HG03342 (cell line): ENCODE data around the gene ITGA2.
A peak's percentile ranks its signal among the peaks of the same experiment; 100 is the strongest.
"Not testable (repeated sequence)": the region's sequence is repeated elsewhere in the genome, so short reads cannot be mapped to it uniquely, and the experiment has no call there.

Source experiments
- ATAC-seq: cut with Tn5 transposase; IDR thresholded peaks from one replicate; pipeline ENCODE4 v1.9.1; 2021; ENCODE audit warnings: mild to moderate bottlenecking, moderate library complexity; ENCODE audit not compliant: unreplicated experiment

The ITGA2 gene

GRCh38 chr5:53095217-53095616 is 106.1 kb downstream of the ITGA2 start:
- ATAC-seq, result no peak

DNA sequence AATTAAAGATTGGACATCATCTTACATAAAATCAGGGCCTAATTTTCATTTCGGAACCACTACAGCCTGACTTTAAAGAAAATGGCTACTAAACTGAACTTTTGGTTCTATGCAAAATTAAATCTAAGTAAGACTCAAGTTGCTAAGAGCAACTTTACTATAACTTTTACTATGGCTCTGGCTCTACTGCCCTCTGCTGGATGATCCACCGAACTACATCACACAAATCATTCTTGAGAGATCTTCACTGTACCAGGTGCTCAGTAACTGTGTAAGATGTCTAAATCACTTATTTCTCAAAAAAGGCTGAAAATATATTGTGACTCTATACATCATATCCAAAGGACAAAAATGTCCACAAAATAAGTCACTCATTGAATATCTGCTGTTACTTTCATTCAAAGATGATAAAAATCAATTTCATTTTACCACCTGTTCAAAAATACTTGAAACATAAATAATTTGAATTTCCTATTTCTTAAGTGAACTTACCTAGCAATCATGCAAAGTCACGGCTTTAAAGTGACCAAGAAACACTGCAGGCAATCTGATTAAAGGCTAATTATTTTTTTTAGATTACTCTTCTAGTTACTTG is 106.9 kb downstream of the ITGA2 start:
- peak; percentile 75 for ATAC-seq

GRCh38 chr5:53099546-53099945 is 110.4 kb downstream of the ITGA2 start:
- ATAC-seq, result no peak

- ATAC-seq, result no peak
Observed at GRCh38 chr5:53100606-53101005, 111.5 kb downstream of the ITGA2 start.

GRCh38 chr5:53105611-53106300 is 116.6 kb downstream of the ITGA2 start:
- ATAC-seq, result no peak

- ATAC-seq, result peak; percentile 9
Observed at GRCh38 chr5:53109056-53109442, 119.9 kb downstream of the ITGA2 start.

DNA sequence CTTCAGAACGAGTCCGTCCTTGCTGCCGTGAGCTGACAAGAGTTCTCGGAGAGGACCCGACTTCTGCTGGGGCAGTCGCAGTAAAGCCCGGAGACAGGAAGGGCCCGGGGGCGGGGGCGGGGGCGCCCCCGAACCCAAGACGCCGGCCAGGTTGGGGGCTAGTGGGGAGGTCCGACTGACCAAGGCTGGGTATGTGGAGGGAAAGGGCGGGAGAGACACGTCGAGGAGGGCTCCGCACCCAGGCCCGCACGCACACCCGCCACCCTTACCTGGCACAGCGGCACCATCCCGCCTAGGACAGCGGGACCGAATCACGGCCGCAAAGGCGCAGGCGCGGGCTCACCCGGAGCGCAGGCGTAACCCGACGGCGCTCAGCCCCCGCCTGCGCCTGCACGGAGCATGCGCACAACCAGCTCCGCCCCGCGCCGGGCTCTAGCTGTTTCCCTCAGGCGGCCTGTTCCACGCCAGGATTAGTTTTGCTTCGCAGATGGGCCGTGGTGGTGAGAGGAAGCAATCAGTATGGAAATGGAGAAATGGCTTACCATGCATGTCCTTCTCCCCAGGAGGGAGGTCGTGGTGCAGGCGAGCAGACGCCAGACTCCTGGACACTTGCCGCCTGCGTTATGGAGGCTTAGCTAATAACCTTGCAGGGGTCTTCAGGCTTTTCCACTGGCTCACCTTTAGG is 120.4 kb downstream of the ITGA2 start, which contains the start of gene MOCS2:
MOCS2 (minus strand) TSS at position 315 of the 685 bp plus-strand sequence. CDS start 2,583 bp downstream, outside the sequence.
- peak; percentile 97 for ATAC-seq

GRCh38 chr5:53110156-53110555 is 121.0 kb downstream of the ITGA2 start:
- ATAC-seq, result peak; percentile 6

GRCh38 chr5:53111139-53111538 is 122.0 kb downstream of the ITGA2 start:
- no peak for ATAC-seq

DNA sequence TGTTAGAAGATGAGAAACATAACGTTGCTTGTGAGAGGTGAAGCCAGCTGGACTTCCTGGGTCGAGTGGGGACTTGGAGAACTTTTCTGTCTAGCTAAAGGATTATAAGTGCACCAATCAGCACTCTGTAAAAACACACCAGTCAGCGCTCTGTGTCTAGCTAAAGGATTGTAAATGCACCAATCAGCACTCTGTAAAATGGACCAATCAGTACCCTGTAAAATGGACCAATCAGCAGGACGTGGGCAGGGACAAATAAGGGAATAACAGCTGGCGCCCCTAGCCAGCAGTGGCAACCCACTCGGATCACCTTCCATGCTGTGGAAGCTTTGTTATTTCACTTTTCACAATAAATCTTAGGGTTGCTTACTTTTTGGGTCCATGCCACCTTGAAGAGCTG is 123.2 kb downstream of the ITGA2 start:
- ATAC-seq, result not testable (repeated sequence)

GRCh38 chr5:53112909-53113308 is 123.8 kb downstream of the ITGA2 start:
- ATAC-seq, result no peak

GRCh38 chr5:53113947-53114346 is 124.8 kb downstream of the ITGA2 start:
- no peak for ATAC-seq

- no peak for ATAC-seq
Observed at GRCh38 chr5:53114988-53115387, 125.8 kb downstream of the ITGA2 start.

- ATAC-seq, result no peak
Observed at GRCh38 chr5:53116597-53116996, 127.4 kb downstream of the ITGA2 start.

GRCh38 chr5:53118879-53119278 is 129.7 kb downstream of the ITGA2 start:
- ATAC-seq, result no peak

GRCh38 chr5:53120165-53120564 is 131.0 kb downstream of the ITGA2 start:
- ATAC-seq, result no peak

DNA sequence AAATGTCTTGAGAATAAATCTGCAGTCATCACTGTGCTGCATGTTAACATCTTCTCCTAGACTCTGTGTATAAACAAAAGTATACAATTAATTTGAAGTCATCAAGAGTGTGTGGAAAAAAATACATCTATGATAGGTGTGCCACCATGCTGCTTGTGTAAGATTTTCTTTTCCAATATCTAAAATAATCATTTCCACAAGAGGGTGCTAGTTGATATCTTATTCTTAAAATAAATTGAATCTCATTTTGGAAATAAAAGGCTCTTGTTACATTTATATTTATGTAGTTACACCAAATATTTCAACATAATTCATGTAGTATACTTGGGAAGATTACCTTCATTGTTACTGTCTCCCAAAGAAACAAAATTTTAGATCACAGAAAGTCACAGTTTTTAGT is 134.6 kb downstream of the ITGA2 start:
- ATAC-seq, result no peak

- ATAC-seq, result no peak
Observed at GRCh38 chr5:53126521-53126920, 137.4 kb downstream of the ITGA2 start.

DNA sequence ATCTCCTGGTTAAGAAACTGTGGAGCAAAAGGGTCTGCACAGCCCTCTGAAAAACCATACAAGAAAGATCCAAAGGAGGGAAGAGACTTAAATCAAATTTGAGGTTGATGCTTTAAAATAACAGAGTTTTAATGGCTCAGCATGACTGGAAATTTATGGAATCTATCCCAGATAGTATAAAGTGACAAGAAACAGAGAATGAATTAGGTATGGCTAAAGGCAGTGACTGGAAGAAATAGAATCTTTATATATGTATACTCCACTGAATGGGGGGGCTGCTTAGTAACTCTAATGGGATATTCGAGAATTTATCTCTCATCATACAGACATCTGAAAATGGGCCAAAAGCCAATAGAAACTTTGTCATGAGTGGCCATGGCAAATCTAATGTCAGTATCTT is 138.0 kb downstream of the ITGA2 start:
- ATAC-seq, result no peak

DNA sequence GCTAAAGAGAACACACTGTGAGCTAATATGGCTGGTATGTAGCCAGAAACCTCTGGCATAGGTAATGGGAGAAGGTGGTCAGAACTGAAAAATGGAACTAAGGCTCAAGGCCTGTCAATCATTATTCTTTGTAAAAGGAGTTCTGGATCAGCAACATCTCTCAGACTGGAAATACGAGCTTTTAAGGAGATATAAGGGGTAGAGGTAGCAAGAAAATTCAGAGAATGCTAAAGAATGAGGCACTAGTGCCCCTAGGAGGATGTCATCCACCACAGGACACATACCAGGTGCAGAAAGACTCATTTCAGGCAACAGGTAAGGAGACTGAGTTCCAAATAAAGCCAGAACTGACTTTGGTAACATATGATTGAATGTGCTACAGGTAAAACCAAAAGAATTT is 139.3 kb downstream of the ITGA2 start:
- ATAC-seq, result no peak

- no peak for ATAC-seq
Observed at GRCh38 chr5:53130266-53130665, 141.1 kb downstream of the ITGA2 start.

DNA sequence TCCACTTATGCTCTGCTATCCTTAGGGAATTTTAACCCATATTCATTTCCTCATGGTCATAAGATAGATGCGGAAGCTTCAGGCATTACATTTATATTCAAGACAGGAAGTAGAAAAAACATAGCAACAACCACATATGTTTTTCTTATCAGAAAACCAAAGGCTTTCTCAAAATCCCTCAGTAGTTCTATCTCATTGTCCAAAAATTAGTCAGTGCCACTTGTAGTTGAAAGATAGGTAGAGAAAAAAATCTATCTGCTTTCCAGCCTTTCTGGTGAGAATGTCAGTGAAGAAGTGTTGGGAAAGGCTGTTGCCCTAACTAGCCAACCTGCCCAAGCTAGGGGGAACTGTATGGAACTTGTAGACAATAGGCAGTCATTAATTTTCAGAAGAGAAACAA is 143.9 kb downstream of the ITGA2 start:
- ATAC-seq, result no peak
